NCI-H345 treated with DMSO at 0.1 percent for 48 hours (cell line): ENCODE data around the gene IL1RAPL1.

Experiments
- DNase-seq: peaks from one replicate; lab custom pipeline; 2025; ENCODE audit not compliant: unreplicated experiment; lab: John Stamatoyannopoulos, UW

Gene IL1RAPL1

GRCh38 chrX:29721152-29721551 is 1133.9 kb downstream of the IL1RAPL1 start:
- no peak for DNase-seq

GRCh38 chrX:29724316-29724715 is 1137.1 kb downstream of the IL1RAPL1 start:
- no peak for DNase-seq

GRCh38 chrX:29726811-29727210 is 1139.6 kb downstream of the IL1RAPL1 start:
- no peak for DNase-seq

- no peak for DNase-seq
Observed at GRCh38 chrX:29728639-29729038, 1141.4 kb downstream of the IL1RAPL1 start.

GRCh38 chrX:29744966-29745365 is 1157.7 kb downstream of the IL1RAPL1 start:
- no peak for DNase-seq

GRCh38 chrX:29746326-29746725 is 1159.1 kb downstream of the IL1RAPL1 start:
- no peak for DNase-seq

GRCh38 chrX:29762006-29762405 is 1174.8 kb downstream of the IL1RAPL1 start:
- no peak for DNase-seq

GRCh38 chrX:29775890-29776289 is 1188.6 kb downstream of the IL1RAPL1 start:
- no peak for DNase-seq

- no peak for DNase-seq
Observed at GRCh38 chrX:29787656-29788055, 1200.4 kb downstream of the IL1RAPL1 start.

- DNase-seq: no peak
Observed at GRCh38 chrX:29788991-29789699, 1201.9 kb downstream of the IL1RAPL1 start.

- no peak for DNase-seq
Observed at GRCh38 chrX:29792335-29792734, 1205.1 kb downstream of the IL1RAPL1 start.

- no peak for DNase-seq
Observed at GRCh38 chrX:29797156-29797555, 1209.9 kb downstream of the IL1RAPL1 start.

GRCh38 chrX:29798469-29798868 is 1211.2 kb downstream of the IL1RAPL1 start:
- no peak for DNase-seq

GRCh38 chrX:29813174-29813573 is 1225.9 kb downstream of the IL1RAPL1 start:
- DNase-seq: no peak

- DNase-seq: no peak
Observed at GRCh38 chrX:29824176-29824906, 1237.1 kb downstream of the IL1RAPL1 start.

- no peak for DNase-seq
Observed at GRCh38 chrX:29826742-29827141, 1239.5 kb downstream of the IL1RAPL1 start.

GRCh38 chrX:29834311-29834710 is 1247.1 kb downstream of the IL1RAPL1 start:
- no peak for DNase-seq

- no peak for DNase-seq
Observed at GRCh38 chrX:29834764-29835163, 1247.5 kb downstream of the IL1RAPL1 start.

- DNase-seq: no peak
Observed at GRCh38 chrX:29841750-29842149, 1254.5 kb downstream of the IL1RAPL1 start.

GRCh38 chrX:29842552-29842951 is 1255.3 kb downstream of the IL1RAPL1 start:
- DNase-seq: no peak

GRCh38 chrX:29851857-29852605 is 1264.8 kb downstream of the IL1RAPL1 start:
- no peak for DNase-seq

GRCh38 chrX:29852767-29853166 is 1265.5 kb downstream of the IL1RAPL1 start:
- no peak for DNase-seq
